Measurements from ENCODE around the gene CNTN5.

CNTN5 gene

DNA sequence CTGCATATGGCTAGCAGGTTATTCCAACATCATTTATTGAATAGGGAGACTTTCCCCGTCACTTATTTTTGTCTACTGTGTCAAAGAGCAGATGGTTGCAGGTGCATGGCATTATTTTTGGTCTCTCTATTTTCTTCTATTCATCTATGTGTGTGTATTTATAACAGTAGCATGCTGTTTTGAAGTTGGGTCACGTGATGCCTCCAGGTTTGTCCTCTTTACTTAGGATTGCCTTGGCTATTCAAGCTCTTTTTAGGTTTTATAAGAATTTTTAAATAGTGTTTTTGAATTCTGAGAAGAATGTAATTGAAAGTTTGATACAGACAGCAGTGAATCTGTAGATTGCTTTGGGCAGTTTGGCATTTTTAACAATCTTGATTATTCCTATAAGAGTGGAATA, 770.6 kb downstream of the CNTN5 start:
- TF ChIP-seq, protein P1, sequence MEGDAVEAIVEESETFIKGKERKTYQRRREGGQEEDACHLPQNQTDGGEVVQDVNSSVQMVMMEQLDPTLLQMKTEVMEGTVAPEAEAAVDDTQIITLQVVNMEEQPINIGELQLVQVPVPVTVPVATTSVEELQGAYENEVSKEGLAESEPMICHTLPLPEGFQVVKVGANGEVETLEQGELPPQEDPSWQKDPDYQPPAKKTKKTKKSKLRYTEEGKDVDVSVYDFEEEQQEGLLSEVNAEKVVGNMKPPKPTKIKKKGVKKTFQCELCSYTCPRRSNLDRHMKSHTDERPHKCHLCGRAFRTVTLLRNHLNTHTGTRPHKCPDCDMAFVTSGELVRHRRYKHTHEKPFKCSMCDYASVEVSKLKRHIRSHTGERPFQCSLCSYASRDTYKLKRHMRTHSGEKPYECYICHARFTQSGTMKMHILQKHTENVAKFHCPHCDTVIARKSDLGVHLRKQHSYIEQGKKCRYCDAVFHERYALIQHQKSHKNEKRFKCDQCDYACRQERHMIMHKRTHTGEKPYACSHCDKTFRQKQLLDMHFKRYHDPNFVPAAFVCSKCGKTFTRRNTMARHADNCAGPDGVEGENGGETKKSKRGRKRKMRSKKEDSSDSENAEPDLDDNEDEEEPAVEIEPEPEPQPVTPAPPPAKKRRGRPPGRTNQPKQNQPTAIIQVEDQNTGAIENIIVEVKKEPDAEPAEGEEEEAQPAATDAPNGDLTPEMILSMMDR (IDR thresholded peaks at IDR 0.05; ENCODE audit: low read depth, low read length), result no peak
- no peak for DNase-seq (ENCODE audit: extremely low read depth, low read depth)

GRCh38 chr11:99795999-99796398, 775.2 kb downstream of the CNTN5 start:
- TF ChIP-seq, protein P1 (IDR thresholded peaks at IDR 0.05; ENCODE audit: low read depth, low read length), result no peak
- no peak for DNase-seq (ENCODE audit: extremely low read depth, low read depth)

DNA sequence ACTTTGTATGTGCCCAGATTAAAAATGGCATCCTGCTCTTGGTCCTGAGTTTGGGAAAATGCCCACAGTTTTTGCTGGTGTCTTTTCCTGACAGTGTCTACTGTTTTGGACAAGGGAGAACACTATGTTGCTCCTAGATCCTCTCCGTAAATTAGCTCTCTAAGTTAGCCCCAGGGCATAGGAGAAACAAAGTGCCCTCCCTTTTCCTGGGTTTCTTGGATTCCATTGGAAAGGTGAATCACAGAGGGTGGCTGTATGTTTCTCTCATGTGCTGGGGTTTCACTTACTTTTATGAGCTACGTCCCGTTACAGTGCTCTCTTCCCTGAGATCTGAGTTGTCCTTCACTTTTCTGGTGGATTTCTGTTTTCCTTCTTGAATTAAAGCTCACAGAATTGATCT, 782.8 kb downstream of the CNTN5 start:
- TF ChIP-seq, protein P1 (IDR thresholded peaks at IDR 0.05; ENCODE audit: low read depth, low read length), result no peak
- no peak for DNase-seq (ENCODE audit: extremely low read depth, low read depth)

- DNase-seq (ENCODE audit: extremely low read depth, low read depth), result no peak
- TF ChIP-seq, protein P1 (IDR thresholded peaks at IDR 0.05; ENCODE audit: low read depth, low read length), result no peak
Observed at GRCh38 chr11:99812516-99812915, 791.8 kb downstream of the CNTN5 start.

DNA sequence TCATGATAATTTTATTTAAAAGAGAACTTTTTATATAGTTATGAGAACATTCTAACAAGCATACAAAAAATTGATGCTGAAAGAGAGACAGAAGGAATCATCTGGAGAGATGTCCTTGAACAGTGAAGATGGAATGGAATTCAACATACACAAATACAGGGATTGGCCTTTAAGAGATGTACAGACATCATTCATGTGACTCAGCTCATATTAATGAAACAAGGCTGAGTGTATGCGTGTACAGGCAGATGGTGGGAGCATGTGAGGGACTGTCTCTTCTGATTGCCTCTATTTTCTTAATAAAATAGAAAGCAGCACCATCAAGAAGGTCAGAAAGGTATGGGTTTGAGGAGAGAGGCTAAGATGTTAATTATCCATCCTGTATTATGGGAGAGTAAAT, 793.3 kb downstream of the CNTN5 start:
- TF ChIP-seq, protein P1 (IDR thresholded peaks at IDR 0.05; ENCODE audit: low read depth, low read length), result no peak
- DNase-seq (ENCODE audit: extremely low read depth, low read depth), result no peak

- TF ChIP-seq, protein P1 (IDR thresholded peaks at IDR 0.05; ENCODE audit: low read depth, low read length), result no peak
- DNase-seq (ENCODE audit: extremely low read depth, low read depth), result no peak
Observed at GRCh38 chr11:99814738-99815137, 794.0 kb downstream of the CNTN5 start.

GRCh38 chr11:99818991-99819390, 798.2 kb downstream of the CNTN5 start:
- DNase-seq (ENCODE audit: extremely low read depth, low read depth), result no peak
- TF ChIP-seq, protein P1 (IDR thresholded peaks at IDR 0.05; ENCODE audit: low read depth, low read length), result no peak
